Fibroblast of lung (primary cell): ENCODE measurements around the gene XCR1.

ENCODE experiments used
- EZH2 ChIP-seq: IDR thresholded peaks from 2 replicates; pipeline ENCODE4 v1.5.1; 2012; ENCODE audit warnings: low read length, control low read depth, mild to moderate bottlenecking; ENCODE audit errors: missing control alignments
- TF ChIP-seq, protein P1 (sequence below), 2 donors: IDR thresholded peaks in 1 of 2; conservative IDR thresholded peaks in 1 of 2; 1 replicate in 1 of 2; 2 replicates in 1 of 2; pipeline ENCODE4 v1.5.1; 2011 to 2012; ENCODE audit warnings: low read length in 2 of 2, control low read depth in 1 of 2, inconsistent platforms in 1 of 2, low read depth in 1 of 2, mild to moderate bottlenecking in 1 of 2

DNA sequence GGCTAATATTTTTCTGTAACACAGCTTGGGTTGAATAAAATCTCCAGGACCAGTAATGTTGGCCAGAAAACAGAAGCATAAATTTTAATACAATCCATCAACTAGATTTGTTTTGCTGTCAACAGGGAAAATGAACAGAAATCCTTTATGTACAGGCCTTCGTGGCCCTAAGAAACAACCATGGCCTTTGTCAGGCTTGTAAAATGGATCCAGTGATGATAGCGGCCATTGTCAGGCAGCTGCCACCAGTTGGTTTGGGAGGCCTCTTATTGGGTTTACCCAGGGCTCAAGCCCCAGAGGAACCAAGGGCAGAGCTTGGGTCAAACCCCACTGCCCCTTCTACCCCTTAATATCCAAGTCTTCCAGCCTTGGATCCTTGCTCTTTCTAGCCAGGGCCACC is 26.1 kb downstream of the XCR1 start:
- TF ChIP-seq, protein P1, sequence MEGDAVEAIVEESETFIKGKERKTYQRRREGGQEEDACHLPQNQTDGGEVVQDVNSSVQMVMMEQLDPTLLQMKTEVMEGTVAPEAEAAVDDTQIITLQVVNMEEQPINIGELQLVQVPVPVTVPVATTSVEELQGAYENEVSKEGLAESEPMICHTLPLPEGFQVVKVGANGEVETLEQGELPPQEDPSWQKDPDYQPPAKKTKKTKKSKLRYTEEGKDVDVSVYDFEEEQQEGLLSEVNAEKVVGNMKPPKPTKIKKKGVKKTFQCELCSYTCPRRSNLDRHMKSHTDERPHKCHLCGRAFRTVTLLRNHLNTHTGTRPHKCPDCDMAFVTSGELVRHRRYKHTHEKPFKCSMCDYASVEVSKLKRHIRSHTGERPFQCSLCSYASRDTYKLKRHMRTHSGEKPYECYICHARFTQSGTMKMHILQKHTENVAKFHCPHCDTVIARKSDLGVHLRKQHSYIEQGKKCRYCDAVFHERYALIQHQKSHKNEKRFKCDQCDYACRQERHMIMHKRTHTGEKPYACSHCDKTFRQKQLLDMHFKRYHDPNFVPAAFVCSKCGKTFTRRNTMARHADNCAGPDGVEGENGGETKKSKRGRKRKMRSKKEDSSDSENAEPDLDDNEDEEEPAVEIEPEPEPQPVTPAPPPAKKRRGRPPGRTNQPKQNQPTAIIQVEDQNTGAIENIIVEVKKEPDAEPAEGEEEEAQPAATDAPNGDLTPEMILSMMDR (conservative IDR thresholded peaks at IDR 0.05 in 1 of 2, IDR thresholded peaks at IDR 0.05 in 1 of 2; ENCODE audit: low read depth in 1 of 2, low read length in 2 of 2): no peak
- no peak for TF ChIP-seq EZH2
